ENCODE measurements around the gene RPS2. TPM values are rescaled to one million over a fixed set of nuclear protein-coding genes. Genes with fewer than 3 reads are reported as not detected.
"Not testable (repeated sequence)": the region's sequence is repeated elsewhere in the genome, so short reads cannot be mapped to it uniquely, and the experiment has no call there.

RPS2 gene
- total RNA-seq, 6 experiments from 2014 or later = 2,281 to 2,831 (median 2,477) TPM

- no peak for TF ChIP-seq CTCF (IDR thresholded peaks at IDR 0.05)
- Mint-ChIP-seq H3K4me1 (ENCODE audit: low read depth) (peaks cover 31% of the 10 kb centered on the region), H3K27ac (peak overlapping the region; percentile 95), H3K27me3 (ENCODE audit: insufficient read depth) (peaks cover 26% of the 10 kb centered on the region), H3K36me3 (ENCODE audit: low read depth) (peaks cover 42% of the 10 kb centered on the region), H3K9me3 (peaks cover 26% of the 10 kb centered on the region), H3K4me3 (peak overlapping the region; percentile 98)
- no peak for DNase-seq
Measured at GRCh38 chr16:1965396-1966001, 873 bp upstream of the RPS2 start.

- Mint-ChIP-seq H3K27me3 (ENCODE audit: insufficient read depth) (peaks cover 35% of the 10 kb centered on the region), H3K27ac (peak overlapping the region; percentile 95), H3K9me3 (peaks cover 31% of the 10 kb centered on the region), H3K4me3 (peak overlapping the region; percentile 98), H3K36me3 (ENCODE audit: low read depth) (peaks cover 49% of the 10 kb centered on the region), H3K4me1 (ENCODE audit: low read depth) (peaks cover 37% of the 10 kb centered on the region)
- no peak for TF ChIP-seq CTCF (IDR thresholded peaks at IDR 0.05)
- DNase-seq = no peak
Measured at GRCh38 chr16:1963806-1964505, 670 bp downstream of the RPS2 start.

GRCh38 chr16:1962161-1963153 lies 2.2 kb downstream of the RPS2 start:
- peaks cover 31% of the 10 kb centered on the region for H3K9me3 Mint-ChIP-seq
- not testable (repeated sequence) for DNase-seq
- H3K4me3 Mint-ChIP-seq = peak overlapping the region; percentile 98
- peaks cover 49% of the 10 kb centered on the region for H3K36me3 Mint-ChIP-seq (ENCODE audit: low read depth)
- H3K27ac Mint-ChIP-seq = peak overlapping the region; percentile 95
- H3K27me3 Mint-ChIP-seq (ENCODE audit: insufficient read depth) = peaks cover 35% of the 10 kb centered on the region
- peaks cover 37% of the 10 kb centered on the region for H3K4me1 Mint-ChIP-seq (ENCODE audit: low read depth)

GRCh38 chr16:1961651-1962067 lies 3.0 kb downstream of the RPS2 start:
- DNase-seq = no peak
- Mint-ChIP-seq H3K27ac (peak overlapping the region; percentile 90), H3K4me3 (peak overlapping the region; percentile 98; the same call in 1 of the 2 replicates), H3K36me3 (ENCODE audit: low read depth) (peaks cover 49% of the 10 kb centered on the region), H3K27me3 (ENCODE audit: insufficient read depth) (peaks cover 38% of the 10 kb centered on the region), H3K4me1 (ENCODE audit: low read depth) (peaks cover 37% of the 10 kb centered on the region), H3K9me3 (peaks cover 31% of the 10 kb centered on the region)
- TF ChIP-seq CTCF (IDR thresholded peaks at IDR 0.05) = no peak

- Mint-ChIP-seq H3K36me3 (ENCODE audit: low read depth) (peaks cover 49% of the 10 kb centered on the region), H3K9me3 (peaks cover 31% of the 10 kb centered on the region), H3K4me3 (peak overlapping the region; percentile 94), H3K4me1 (ENCODE audit: low read depth) (peaks cover 37% of the 10 kb centered on the region), H3K27me3 (ENCODE audit: insufficient read depth) (peaks cover 44% of the 10 kb centered on the region), H3K27ac (peak overlapping the region; percentile 90)
- DNase-seq = peak; percentile 42
- no peak for TF ChIP-seq CTCF (IDR thresholded peaks at IDR 0.05)
Measured at GRCh38 chr16:1960665-1961630, 3.7 kb downstream of the RPS2 start.
